HUES64 (cell line): ENCODE results near the gene SZT2. TPM values are rescaled to one million over a fixed set of nuclear protein-coding genes. Genes with fewer than 3 reads are reported as not detected.

Experiments
- H3K27ac ChIP-seq: 2 replicates; pipeline ENCODE4 v1.7.0; 2013; ENCODE audit warnings: low read depth, low read length, inconsistent platforms
- H3K27me3 ChIP-seq: 2 replicates; pipeline ENCODE4 v1.6.1; 2013; ENCODE audit warnings: mild to moderate bottlenecking, low read length; ENCODE audit not compliant: insufficient read depth
- H3K36me3 ChIP-seq: 2 replicates; pipeline ENCODE4 v1.6.1; 2013; ENCODE audit warnings: mild to moderate bottlenecking, low read length; ENCODE audit not compliant: insufficient read depth
- H3K4me1 ChIP-seq: 2 replicates; pipeline ENCODE4 v1.6.1; 2013; ENCODE audit warnings: mild to moderate bottlenecking, low read length, moderate library complexity; ENCODE audit not compliant: insufficient read depth
- H3K4me3 ChIP-seq: 2 replicates; pipeline ENCODE4 v1.5.1; 2013; ENCODE audit warnings: mild to moderate bottlenecking, low read length, moderate library complexity
- H3K9ac ChIP-seq: 2 replicates; pipeline ENCODE4 v1.6.1; 2013; ENCODE audit warnings: mild to moderate bottlenecking, low read depth, low read length
- H3K9me3 ChIP-seq: 2 replicates; pipeline ENCODE4 v1.6.1; 2013; ENCODE audit warnings: low read depth, low read length; ENCODE audit not compliant: insufficient read depth
- WGBS: fragments of 150-250, 120-280 bp; methylation state at CpG from one replicate; pipeline ENCODE4 v1.1.7; 2013; ENCODE audit warnings: missing lambda C conversion rate; 5-methylcytosine and 5-hydroxymethylcytosine counted together
- polyA plus RNA-seq, 2 experiments: library from polyadenylated mRNA; stranded (reverse); fragments of 50-300 nt; gene quantifications; one replicate each; pipeline ENCODE4 v1.2.3, GENCODE V29; 2013

SZT2 gene
- 5.8 TPM for polyA plus RNA-seq (2013, experiment 1 of 2)
- polyA plus RNA-seq (2013, experiment 2 of 2) = 5.8 TPM

DNA sequence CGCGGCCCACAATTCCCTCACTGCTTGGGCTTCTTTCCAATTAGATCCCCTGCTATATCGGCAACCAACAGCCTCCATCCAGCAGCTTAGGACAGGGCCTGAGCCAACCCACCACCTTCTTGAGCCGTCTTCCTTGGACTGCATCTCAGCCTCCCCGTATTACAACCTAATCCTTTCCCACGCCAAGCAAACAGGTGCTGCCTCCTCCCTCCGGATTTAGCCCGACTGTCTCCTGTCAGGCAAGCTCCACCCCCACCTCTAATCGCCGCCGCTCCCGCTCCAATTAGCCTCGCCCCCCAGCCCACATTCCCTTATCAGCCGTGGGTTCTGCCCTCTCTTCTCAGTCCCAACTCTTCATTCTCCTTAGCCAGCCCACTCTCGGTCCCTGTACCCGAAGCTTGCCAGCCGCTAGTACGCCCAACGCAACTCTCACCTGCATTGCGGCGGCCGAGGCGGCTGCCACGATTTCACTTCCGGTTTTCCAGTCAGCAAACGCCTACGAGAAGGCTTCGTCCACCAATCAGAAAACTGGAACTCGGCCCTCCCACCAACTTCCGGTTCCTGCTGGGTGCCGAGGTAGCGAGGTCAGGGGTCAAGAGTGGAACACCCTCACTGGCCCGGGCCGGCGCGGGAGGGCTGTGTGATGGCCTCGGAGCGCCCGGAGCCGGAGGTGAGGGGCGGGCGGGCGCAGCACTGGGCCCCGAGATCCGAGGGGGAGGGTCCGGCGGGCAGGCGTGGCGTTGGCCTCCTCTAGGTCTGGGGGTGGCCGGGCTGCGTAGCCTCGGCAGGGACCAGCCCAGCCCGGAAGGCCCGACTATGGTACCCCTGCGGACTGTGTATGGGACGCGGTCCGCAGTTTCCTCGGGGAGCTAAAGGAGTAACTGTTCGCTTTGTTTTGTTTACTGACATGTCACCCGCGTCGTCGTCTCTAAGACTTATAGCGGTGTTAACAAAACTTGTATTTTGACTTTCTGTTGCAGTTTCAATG is at the start of gene SZT2, which contains the start of gene MED8:
Gene SZT2, plus strand, starts transcription at position 574 of the 988 bp plus-strand sequence. Its CDS starts 70 bp downstream, at position 644.
Gene MED8, minus strand, starts transcription at position 475 of the 988 bp plus-strand sequence. Its CDS starts 36 bp downstream, at position 439.
- Histone ChIP-seq H3K27me3 (no peaks in the 10 kb centered on the region), H3K4me1 (peaks cover 4% of the 10 kb centered on the region; the same call in 1 of the 2 replicates), H3K36me3 (peaks cover 35% of the 10 kb centered on the region), H3K9ac (peak within 1 kb of the TSS; percentile 80), H3K27ac (peak within 1 kb of the TSS; percentile 75), H3K9me3 (no peaks in the 10 kb centered on the region), H3K4me3 (peak within 1 kb of the TSS; percentile 96)
- under 1% methylated on average over 65 of the region's 65 CpGs for WGBS

DNA sequence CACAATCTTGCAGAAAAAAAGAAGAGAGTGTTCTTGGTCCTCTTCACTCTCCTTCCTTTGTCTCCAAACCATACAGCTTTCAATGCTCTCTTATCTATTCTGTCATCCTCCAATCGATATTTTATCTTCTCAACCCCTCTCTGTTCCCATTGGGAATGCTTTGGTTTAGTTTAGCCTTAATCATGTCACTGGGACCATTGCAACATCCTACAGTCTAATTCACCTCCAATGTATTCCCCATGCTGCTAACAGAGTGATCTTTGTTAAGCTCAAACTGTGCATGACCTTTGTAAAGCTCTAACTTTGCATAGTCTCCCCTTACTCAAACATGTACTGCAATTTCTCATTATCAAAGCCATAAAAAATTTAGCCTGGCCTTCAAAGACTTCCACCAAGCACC is 49.1 kb upstream of the SZT2 start:
- H3K9me3 ChIP-seq = no peaks in the 10 kb centered on the region
- no peaks in the 10 kb centered on the region for H3K27me3 ChIP-seq
- no peaks in the 10 kb centered on the region for H3K36me3 ChIP-seq
- no peak overlapping the region for H3K9ac ChIP-seq
- no peak overlapping the region for H3K4me3 ChIP-seq
- no peak overlapping the region for H3K27ac ChIP-seq
- 91% methylated on average over 1 of the region's 1 CpG for WGBS
- no peaks in the 10 kb centered on the region; the same call in 1 of the 2 replicates for H3K4me1 ChIP-seq

DNA sequence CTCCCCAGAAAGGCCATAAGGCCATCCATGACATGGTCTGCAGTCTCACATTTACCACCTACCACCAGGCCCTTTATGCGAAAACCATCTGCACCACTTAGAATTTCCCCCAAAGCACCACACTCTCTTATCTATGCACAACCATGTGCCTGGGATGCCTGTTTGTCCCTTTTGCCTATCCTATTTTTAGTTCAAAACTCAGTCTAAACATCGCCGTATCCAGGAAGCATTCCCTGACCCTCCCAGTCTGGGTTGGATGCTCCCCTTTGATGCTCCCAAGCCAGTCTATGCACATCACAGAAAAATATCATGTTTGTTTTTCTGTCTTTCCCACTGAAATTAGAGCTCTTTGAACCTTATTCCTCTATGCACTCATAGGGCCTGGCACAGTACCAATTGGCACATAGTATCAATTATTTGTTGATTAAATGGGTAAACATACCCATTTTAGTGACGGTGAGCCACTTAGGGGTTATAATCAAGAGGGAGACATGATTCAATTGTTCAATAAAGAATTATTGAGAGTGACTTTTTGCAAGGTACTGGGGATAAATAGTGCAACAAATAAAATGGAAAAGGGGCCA is 45.3 kb upstream of the SZT2 start:
- Histone ChIP-seq H3K9ac (no peak overlapping the region), H3K27ac (no peak overlapping the region), H3K4me1 (peaks cover 8% of the 10 kb centered on the region; the same call in 1 of the 2 replicates), H3K27me3 (peaks cover 13% of the 10 kb centered on the region; the same call in 1 of the 2 replicates), H3K9me3 (no peaks in the 10 kb centered on the region), H3K4me3 (no peak overlapping the region), H3K36me3 (no peaks in the 10 kb centered on the region)
- 95% methylated on average over 4 of the region's 4 CpGs for WGBS

DNA sequence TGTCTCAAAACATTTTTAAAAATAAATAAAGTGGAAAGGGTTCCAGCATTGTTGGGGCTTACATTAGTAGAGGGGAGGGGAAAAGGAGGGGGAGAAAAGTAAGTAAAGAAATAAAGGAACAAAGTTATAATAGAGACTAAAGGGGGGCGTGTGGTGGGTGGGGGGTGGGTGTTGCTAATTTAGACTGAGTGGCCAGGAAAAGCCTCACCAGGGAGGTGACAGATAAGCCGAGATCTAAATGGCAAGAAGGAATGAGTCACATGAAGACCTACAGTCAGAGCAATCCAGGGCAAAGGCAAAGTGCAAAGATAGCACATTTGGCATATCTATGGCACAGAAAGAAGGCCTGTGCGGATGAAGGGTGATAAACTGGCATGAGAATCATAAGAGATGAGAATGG is 44.6 kb upstream of the SZT2 start:
- Histone ChIP-seq H3K9ac (no peak overlapping the region), H3K4me1 (peaks cover 14% of the 10 kb centered on the region), H3K36me3 (no peaks in the 10 kb centered on the region), H3K9me3 (no peaks in the 10 kb centered on the region), H3K4me3 (no peak overlapping the region), H3K27ac (no peak overlapping the region), H3K27me3 (peaks cover 13% of the 10 kb centered on the region; the same call in 1 of the 2 replicates)
- WGBS = 73% methylated on average over 3 of the region's 3 CpGs

DNA sequence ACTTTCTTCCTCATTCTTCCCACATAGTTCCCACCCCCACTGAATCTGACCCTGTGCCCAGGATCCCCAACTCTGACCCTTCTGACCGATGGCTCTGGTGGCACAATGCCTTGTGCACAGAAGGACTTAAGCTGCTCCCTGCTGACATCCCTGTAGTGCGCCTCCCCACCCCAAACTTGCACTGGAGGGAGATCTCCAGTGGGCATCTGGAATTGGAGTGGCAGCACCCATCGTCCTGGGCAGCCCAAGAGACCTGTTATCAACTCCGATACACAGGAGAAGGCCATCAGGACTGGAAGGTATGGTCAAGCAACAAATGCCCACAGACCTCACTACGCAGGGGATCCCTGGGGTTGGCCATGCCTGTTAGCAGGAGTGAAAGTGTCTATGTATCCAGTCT is 43.1 kb upstream of the SZT2 start:
- Histone ChIP-seq H3K9ac (no peak overlapping the region), H3K27me3 (peaks cover 13% of the 10 kb centered on the region; the same call in 1 of the 2 replicates), H3K36me3 (no peaks in the 10 kb centered on the region), H3K9me3 (no peaks in the 10 kb centered on the region), H3K4me1 (peaks cover 17% of the 10 kb centered on the region), H3K4me3 (no peak overlapping the region), H3K27ac (no peak overlapping the region)
- WGBS = 88% methylated on average over 5 of the region's 5 CpGs

DNA sequence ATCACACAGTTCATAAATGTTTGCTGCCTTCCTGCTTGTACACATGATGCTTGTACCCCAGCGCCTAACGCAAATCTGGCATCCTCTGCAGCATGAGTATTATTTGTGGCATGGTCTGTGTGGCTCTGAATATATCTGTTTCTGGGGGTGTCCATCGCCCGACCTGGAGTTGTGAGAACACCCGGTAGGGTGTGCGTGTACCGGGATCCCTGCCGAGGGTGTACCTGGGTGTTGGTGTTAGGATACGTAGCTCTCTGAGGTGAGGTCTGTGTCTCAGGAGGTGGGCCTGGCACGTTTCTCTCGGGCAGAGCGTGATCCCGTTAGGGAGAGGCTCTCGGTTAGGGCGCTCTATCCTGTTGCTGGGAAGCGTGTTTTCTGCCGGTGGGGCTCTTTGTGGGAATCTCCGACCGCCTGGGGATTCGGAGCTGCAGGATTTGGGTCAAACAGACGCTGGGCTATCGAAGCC is 41.3 kb upstream of the SZT2 start:
- no peaks in the 10 kb centered on the region for H3K36me3 ChIP-seq
- H3K9ac ChIP-seq = peak overlapping the region; percentile 78
- WGBS = 24% methylated on average over 22 of the region's 22 CpGs
- peak overlapping the region; percentile 61 for H3K4me3 ChIP-seq
- H3K4me1 ChIP-seq = peaks cover 17% of the 10 kb centered on the region
- H3K9me3 ChIP-seq = no peaks in the 10 kb centered on the region
- peaks cover 13% of the 10 kb centered on the region; the same call in 1 of the 2 replicates for H3K27me3 ChIP-seq
- H3K27ac ChIP-seq = peak overlapping the region; percentile 82

DNA sequence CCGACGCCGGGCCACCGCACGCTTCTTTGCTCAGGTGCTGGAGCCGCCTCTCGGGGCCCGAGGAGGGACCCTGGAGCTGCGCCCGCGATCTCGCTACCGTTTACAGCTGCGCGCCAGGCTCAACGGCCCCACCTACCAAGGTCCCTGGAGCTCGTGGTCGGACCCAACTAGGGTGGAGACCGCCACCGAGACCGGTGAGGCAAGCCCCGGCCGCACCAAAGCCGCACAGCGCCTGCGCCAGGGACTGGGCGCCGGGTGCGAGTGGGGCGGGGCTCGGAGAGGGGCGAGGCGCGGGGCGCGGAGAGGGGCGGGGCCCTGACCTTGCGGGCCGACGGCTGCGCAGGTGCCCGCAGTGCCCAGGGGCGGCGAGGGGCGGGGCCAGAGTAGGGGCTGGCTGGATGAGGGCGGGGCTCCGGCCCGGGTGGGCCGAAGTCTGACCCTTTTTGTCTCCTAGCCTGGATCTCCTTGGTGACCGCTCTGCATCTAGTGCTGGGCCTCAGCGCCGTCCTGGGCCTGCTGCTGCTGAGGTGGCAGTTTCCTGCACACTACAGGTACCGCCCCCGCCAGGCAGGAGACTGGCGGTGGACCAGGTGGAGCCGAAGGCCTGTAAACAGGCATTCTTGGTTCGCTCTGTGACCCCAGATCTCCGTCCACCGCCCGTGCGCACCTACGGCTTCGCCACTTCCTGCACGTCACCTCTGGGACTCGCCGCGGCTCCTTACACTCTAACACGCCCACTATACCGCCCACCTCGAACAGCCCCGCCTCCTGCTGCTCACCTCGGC is 40.7 kb upstream of the SZT2 start:
- H3K4me1 ChIP-seq = peaks cover 17% of the 10 kb centered on the region
- 1% methylated on average over 72 of the region's 72 CpGs for WGBS
- H3K27ac ChIP-seq = peak overlapping the region; percentile 96
- H3K9ac ChIP-seq = peak overlapping the region; percentile 80
- H3K4me3 ChIP-seq = peak overlapping the region; percentile 61
- H3K27me3 ChIP-seq = peaks cover 13% of the 10 kb centered on the region; the same call in 1 of the 2 replicates
- no peaks in the 10 kb centered on the region for H3K36me3 ChIP-seq
- H3K9me3 ChIP-seq = no peaks in the 10 kb centered on the region

DNA sequence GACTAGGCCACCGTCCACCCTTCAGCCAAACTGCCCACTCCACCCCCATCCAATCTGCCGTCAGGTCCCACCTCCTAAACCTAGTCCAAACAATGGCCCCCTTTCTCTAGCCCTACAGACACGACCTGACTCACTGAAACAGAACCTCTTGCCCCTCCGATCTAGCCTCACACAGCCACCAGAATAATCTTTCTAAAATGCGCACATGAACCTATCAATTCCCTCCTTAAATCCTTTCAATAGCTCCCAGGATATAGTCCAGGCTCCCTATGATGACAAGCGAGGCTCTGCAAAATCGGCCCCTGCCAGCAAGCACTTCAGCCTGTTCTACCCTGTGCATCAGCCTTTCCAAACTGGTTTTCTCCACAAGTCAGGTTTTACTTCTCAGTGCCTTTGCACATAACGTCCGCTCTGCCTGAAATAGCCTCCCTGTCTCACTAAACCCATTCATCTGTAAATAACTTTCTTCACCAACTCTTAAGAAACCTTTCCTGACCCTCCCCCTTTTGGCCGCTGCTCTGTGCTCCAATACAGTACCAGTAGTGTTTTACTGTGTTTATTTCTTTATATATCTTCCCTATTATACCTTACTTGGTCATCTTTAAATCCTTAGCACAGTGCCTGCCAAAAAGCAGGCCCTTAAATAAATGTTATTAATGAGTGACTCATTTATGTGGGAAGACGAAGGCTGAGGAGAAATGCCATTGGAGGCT is 39.9 kb upstream of the SZT2 start:
- Histone ChIP-seq H3K4me3 (peak overlapping the region; percentile 61), H3K4me1 (peaks cover 17% of the 10 kb centered on the region), H3K27me3 (peaks cover 13% of the 10 kb centered on the region; the same call in 1 of the 2 replicates), H3K9ac (peak overlapping the region; percentile 80), H3K9me3 (no peaks in the 10 kb centered on the region), H3K36me3 (no peaks in the 10 kb centered on the region), H3K27ac (peak overlapping the region; percentile 57; the same call in 1 of the 2 replicates)
- WGBS = 22% methylated on average over 10 of the region's 11 CpGs

DNA sequence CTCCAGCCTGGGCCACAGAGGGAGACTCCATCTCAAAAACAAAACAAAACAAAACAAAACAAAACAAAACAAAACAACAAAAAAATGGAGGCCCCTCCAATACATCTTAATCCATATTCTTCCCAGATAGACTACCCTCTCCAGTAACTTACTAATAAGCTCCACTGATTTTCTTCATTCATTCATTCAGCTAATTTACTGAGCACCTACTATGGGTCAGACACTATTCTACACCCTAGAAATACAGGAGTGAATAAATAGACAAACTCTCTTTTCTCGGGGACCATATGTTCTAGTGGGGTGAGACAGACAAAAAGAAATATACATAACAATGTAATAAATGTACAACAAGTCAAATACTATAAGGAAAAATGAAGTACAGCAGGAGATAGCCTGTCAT is 38.7 kb upstream of the SZT2 start:
- WGBS = no CpG with 5 or more reads among the region's 1 CpG
- Histone ChIP-seq H3K4me3 (no peak overlapping the region), H3K36me3 (no peaks in the 10 kb centered on the region), H3K9me3 (no peaks in the 10 kb centered on the region), H3K27me3 (peaks cover 13% of the 10 kb centered on the region; the same call in 1 of the 2 replicates), H3K4me1 (peaks cover 15% of the 10 kb centered on the region), H3K9ac (no peak overlapping the region), H3K27ac (no peak overlapping the region)
